HG03025 (cell line): ENCODE data around the gene POLR1G.
"Not testable (repeated sequence)": the region's sequence is repeated elsewhere in the genome, so short reads cannot be mapped to it uniquely, and the experiment has no call there.

Source experiments
- ATAC-seq: cut with Tn5 transposase; IDR thresholded peaks from one replicate; pipeline ENCODE4 v1.9.1; 2021; ENCODE audit warnings: mild to moderate bottlenecking, moderate library complexity; ENCODE audit not compliant: unreplicated experiment, low FRiP score

POLR1G gene

DNA sequence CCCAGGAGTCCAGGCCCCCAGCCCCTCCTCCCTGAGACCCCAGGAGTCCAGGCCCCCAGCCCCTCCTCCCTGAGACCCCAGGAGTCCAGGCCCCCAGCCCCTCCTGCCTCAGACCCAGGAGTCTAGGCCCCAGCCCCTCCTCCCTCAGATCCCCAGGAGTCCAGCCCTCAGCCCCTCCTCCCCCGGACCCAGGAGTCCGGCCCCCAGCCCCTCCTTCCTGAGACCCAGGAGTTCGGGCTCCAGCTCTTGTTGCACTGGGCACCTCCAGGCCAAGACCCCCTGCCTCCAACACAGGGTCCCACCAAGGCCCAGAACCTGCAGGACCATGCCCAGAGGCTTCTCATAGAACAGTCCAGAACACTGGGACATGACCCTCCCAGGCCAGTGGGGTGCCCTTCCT lies 13.5 kb downstream of the POLR1G start:
- ATAC-seq, result no peak

DNA sequence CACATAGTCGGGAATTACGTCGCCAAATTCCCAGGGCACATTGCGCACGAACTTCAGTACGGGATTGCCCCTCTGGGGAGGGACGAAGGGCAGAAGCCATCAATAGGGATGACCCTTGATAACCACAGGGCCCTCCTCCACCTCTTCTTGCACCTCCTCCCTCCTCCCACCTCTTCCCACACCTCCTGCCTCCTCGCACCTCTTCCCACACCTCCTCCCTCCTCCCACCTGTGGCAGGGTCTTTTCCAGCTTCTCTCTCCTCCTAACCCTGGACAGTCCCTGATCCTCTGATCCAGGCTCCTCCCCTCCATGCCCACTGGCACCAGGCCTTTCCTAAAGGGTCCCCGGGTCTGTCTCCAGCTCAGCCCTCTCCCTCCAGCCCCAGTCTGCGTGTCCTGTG lies 13.9 kb downstream of the POLR1G start:
- ATAC-seq, result no peak

DNA sequence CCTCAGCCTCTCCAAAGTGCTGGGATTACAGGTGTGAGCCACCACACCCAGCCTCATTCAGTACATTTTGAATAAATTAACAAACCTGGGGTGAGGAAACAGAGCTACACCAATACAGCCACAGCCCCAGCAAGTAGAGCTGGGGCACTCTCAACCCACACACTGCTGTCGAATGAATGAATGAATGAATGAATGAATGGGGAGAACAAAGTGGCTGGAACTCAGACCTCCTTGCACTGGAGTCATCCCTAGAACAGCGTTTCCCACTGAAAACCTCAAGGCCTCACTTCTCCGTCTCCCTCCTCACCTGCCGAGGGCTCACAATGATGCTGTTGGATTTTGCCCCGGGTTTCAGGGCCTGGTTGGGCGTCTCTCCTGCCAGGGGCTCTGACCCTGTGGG lies 14.4 kb downstream of the POLR1G start:
- ATAC-seq, result no peak

DNA sequence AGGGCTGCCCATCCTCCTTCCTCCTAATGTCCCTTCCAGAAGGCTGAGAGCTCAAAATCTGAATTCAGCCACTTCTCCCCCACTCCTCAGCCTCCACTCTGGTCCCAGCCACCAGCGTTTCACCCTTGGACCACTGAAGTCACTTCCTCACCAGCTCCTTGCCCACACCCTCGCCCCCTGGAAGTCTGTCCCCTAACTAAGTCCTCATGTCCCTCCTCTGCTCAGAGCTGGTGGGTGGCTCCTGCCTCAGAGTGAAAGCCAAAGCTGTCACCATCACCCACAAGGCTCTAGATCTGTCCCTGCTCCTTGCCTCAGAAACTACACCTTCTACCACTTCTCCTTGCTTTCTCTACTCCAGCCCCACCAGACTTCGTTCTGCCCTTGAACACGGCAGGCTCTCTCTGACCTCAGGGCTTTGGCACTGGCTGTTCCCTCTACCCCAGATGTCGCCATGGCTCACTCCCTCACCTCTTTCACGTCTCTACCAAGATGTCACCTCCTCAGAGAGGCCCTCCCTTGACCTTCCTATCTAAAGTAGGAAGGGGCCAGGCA lies 15.6 kb downstream of the POLR1G start:
- no peak for ATAC-seq

DNA sequence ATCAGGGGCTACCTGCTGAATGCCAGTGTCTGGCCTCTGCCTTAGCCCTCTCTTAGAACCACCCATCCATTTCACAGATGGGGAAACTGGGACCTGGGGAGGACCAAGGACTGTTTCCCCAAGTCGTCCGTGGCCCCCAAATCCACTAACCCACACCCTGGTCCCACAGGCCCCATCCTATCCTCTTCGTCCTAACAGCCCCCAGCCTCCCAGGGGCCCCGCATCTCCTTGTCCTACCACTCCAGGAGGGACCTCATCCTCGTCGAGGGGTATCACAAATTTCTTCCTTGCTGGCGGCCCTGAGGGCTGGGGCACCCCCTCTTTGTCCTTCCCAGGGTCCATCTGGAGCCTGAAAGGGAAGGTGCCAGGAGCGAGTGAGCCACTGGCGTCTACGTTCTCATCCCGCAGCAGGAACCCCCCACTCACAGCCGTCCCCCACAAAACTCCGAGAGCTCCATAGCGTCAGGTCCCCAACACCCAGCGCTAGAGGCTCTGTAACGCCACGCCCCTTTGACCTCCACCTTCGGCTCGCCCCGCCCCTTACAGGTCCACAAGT lies 16.7 kb downstream of the POLR1G start:
- no peak for ATAC-seq

DNA sequence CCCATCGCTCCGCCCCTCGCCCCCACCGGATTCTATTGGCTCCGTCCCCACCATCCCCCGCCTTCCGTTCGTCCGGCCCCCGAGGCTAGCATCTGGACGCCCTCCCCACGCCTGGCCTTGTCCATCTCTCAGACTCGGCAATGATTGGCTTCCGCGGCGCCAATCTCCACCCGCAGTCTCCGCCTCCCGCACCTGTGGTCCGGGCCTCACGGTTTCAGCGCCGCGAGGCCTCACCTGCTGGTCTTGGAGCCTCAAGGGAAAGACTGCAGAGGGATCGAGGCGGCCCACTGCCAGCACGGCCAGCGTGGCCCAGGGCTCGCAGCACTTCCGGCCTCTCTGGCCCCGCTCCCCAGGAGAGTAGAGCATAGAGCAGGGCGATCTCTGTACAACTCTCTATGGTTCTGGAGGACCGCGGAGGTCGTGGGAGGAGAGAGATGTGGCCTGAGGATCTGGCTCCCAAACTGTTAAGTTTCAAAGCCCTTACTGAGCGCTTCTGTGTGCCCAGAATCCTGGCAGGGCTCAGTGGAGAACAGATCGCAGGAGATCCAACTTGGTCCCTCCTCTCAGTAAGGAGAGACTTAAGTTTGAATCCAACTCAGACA lies 17.2 kb downstream of the POLR1G start, which contains the start of gene ERCC1:
ERCC1 (minus strand) TSS at position 329 of the 602 bp plus-strand sequence. CDS start 543 bp downstream, outside the sequence.
- peak; percentile 65 for ATAC-seq

DNA sequence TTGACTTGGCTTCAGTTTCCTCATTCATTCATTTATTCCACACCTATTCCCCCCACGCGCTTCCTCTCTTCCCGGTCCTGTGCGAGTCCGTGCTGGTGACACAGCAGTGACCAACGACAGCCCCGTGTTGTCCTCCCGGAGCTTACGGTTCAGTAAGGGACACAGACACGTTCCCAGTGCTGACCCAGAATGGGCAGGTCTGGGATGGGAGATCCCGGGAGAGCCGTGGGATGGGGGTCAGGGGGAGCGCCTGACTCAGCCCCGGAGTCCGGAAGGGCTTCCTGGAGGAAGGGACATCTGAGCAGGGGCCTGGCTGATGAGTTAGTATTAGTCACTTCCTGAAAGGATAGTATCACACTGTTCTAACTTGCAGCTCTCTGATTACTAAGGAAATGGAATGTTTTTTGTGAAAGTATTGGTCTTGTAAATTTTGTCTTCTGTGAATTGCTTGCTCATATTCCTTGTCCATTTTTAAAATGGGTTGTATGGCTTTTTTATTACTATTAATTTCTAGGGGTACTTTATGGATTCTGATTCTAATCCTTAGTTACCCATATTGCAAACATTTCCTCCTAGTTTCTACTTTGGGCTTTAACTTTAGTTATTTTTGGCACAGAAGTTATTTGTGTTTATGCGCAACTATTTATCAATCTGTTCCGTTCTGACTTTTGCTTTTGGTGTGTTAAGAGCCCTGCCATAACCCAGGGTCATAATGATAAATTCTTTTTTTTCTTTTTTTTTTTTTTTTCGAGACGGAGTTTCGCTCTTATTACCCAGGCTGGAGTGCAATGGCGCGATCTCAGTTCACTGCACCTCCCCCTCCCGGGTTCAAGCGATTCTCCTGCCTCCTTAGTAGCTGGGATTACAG lies 18.0 kb downstream of the POLR1G start:
- ATAC-seq, result no peak

DNA sequence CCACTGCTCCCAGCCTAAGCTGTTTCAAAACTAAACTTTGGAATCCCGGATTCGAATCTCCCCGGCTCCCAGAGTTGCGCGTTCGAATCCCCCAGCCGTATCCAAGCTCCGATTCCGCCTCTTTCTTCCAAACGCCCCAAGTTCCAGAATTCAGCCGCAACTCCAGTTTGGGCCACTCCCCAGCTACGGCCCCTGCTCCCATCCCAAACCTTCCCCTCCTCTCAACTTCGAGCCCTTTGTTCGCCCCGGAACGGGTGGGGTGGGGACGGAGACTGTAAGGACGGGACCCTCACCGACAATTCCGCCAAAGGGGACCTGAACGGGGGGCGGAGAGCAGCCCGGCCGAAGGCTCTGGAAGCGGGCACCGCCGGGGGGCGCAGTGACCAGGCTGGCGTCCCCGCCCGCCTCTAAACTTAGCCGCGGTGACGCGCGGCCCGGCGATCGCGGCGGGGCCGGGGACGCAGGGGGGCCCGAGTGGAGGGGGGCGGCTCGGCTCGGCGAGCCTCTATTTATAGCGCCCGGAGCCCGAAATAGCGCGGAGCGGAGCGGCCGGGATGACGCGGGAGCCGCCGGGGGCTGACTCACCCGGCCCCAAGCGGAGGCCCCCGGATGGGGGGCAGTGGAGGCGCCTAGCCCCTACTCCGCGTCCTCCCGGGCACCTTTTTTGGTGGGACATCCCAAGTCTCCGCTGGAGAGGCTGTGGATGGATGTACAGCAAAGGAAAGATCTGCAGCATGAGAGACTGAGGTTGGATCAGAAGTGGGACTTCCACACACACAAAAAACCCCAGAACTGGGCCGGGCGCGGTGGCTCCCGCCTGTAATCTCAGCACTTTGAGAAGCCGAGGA lies 22.2 kb downstream of the POLR1G start:
- ATAC-seq, result no peak

DNA sequence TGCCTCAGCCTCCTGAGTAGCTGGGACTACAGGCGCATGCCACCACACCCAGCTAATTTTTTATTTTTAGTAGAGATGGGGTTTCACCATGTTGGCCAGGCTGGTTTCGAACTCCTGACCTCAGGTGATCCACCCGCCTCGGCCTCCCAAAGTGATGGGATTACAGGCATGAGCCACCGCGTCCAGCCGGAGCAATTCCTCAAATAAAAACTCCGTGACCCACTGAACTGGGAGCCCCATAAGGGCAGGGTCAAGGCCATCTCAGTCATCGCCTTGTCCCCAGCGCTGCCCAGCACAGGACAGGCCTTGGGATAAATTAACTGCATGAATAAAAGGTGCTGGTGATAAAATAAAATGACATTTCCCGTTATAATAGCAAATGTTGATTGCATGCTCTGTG lies 23.5 kb downstream of the POLR1G start:
- ATAC-seq, result not testable (repeated sequence)

DNA sequence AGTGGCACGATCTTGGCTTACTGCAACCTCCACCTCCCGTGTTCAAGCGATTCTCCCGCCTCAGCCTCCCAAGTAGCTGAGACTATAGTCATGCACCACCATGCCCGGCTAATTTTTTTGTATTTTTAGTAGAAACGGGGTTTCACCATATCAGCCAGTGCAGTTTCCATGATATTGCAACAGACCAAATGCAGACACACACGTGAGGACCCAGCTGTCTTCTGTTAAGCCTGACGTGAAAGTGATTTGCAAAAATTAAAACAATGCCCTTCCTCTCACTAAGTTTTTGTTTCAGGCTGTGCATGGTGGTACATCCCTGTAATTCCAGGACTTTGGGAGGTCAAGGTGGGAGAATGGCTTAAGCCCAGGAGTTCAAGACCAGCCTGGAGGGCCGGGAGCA lies 24.6 kb downstream of the POLR1G start:
- ATAC-seq, result not testable (repeated sequence)

DNA sequence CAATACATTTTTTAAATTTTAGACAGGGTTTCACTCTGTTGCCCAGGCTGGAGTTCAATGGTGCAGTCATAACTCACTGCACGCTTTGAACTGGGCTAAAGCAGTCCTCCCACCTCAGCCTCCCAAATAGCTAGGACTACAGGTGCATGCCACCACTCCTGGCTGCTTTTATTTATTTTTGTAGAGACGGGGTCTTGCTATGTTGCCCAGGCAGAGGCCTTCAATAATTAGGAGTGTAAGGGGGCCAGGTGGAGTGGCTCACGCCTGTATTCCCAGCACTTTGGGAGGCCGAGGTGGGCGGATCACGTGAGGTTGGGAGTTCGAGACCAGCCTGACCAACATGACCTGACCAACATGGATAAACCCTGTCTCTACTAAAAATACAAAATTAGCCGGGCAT lies 26.1 kb downstream of the POLR1G start:
- not testable (repeated sequence) for ATAC-seq

DNA sequence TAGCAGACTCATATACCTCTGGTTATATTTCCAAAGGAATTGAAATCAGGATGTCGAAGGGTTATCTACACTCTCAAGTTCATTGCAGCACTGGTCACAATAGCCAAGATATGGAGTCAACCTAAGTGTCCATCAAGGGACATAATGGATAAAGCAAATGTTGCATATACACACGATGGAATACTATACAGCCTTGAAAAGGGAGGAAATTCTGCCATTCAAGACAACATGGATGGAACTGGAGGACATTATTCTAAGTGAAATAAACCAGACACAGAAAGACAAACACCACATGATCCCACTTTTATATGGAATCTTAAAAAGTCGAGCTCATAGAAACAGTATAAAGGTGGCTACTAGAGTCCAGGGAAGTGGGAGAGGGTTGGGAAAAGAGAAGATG lies 30.9 kb downstream of the POLR1G start:
- ATAC-seq, result no peak

DNA sequence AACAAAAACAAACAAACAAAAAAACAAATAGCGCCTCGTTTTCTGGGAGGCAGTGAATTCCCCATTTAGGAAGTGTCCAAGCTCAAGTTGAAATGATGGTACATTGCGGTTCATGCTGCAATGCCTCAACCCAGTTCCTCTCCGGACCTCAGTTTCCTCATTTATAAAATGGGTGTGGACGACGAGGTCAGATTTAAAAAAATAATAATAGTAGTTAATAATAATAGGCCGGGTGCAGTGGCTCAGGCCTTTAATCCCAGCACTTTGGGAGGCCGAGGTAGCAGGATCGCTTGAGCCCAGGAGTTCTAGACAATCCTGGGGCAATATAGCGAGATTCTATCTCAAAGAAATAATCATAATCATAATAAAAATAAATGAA lies 32.7 kb downstream of the POLR1G start:
- ATAC-seq, result no peak

DNA sequence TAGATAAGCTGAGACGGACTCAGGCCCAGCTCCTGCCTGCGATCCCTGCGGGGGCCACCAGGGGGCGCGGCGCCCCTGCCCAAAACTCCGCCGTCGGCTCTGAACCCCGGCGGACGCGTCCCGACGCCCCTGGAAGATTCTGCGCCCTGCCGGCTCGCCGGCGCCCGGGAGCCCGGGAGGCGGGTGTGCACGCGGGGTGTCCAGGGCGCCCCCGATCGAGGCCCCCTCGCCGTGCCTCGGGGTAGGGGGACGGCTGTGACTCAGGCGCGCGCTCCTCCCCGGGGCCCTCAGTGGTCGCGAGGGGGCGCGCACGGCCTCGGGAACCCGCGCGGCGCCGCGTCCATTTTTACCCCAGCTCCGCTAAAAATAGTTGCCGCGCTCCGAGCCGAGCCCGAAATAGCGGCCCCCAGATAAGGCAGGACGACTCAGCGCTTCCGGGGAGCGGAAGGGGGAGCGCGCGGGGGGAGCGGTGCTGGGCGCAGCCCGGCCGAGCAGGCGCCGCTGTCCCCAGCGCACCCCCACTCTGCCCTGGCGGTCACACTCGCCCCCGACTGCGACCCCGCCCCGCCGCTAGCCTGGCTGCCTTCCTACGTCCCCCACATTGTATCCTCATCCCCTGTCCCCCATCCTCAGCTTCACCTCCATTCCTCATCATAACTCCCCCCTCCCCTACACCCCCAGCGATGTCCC lies 33.3 kb downstream of the POLR1G start:
- peak; percentile 70 for ATAC-seq

DNA sequence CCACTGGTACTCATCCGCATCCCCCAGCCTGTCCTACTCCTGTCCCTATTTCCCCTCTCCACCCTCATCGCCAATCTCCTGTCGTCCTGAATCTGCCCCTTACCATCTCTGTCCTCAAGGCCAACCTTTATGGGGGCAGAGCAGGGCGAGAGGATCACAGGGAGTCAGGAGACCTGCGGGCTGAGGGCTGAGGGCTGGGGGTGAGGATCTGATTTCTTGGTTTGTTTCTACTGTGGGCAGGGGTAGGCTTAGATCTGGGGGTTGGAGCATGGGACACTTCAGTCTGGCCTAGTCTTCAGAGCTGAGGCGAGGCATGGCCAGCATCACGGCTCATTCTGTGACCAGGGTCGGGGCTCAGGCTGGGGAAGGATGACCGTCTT lies 33.8 kb downstream of the POLR1G start:
- no peak for ATAC-seq

DNA sequence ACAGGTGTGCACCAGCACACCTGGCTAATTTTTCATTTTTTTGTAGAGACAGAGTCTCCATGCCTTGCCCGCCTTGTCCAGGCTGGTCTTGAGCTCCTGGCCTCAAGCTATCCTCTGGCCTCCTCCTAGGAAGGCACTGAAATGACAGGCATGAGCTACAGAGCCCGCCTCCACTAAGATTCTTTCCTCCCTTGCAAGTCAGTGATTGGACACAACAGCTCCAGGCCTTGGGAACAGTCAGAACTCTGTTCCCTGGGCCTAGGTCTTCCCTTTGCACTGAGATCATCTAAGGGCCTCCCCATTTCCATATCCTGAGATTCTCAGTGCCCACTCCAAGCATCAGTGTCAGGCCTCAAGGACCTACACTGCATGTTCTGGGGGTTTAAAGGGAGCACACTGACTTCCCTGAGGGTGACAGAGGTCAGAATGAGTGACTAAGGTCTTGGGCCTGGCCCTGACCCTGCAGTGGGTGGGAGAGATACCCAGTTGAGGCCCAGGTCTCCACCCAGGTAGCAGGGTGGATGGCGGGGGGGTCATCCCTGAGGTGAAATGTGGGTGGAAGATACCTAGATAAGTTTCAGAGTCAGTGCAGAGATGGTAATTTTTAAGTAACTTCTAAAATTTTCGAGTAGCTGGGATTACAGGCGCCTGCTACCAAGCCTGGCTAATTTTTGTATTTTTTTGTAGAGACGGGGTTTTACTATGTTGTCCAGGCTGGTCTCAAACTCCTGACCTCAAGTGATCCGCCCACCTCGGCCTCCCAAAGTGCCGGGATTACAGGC lies 34.6 kb downstream of the POLR1G start:
- no peak for ATAC-seq

DNA sequence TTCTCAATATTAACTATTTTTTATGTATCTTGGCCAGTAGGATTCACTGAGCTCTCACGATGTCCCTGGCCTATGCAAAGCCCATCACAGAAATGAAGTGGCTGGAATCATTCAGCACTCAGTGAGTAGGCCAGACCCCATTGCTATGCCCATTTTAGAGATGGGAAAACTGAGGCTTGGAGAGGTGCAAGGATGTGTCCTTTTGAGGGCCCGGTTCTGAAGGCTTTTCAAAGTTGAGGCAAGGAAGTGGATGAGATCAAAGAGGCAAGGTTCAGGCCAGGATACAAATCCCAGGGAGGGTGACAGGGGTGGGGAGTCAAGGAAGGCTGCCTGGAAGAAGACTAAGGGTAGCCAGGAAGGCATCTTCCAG lies 35.9 kb downstream of the POLR1G start:
- ATAC-seq, result no peak

DNA sequence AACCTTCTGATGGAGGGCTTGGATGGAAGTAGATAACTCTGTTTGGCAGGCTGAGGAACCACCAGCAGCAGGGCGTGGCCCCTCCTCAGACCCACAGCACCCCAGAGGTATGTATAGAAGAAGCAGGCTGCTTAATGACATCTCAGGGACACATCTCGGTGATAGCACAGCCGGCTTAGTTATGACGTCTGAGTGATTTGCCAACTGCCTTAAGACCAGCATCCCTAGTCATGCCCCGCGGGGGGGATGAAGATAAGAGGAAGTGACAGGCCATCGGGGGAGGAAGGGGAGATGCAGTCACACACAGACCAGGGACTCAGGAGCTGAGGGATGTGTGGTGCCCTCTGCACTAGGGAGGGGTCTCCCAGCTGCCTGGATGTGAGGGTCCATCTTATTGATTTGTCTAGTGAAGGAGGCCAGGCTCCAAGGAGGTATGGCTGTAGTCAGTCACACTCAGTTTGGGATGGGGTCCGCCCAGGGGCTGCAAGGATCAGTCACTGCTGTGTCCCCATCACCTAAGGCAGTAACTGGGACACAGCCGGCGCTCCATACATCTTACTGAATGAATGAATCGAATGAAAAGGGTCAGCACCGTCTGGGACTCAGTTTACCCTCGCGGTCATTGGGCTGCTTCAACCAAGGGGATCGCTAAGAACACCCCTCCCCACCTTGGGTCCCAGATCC lies 36.5 kb downstream of the POLR1G start:
- no peak for ATAC-seq
